NCI-H510A (cell line): ENCODE data around the gene TRNP1.
A peak's percentile ranks its signal among the peaks of the same experiment; 100 is the strongest.

Source experiments
- DNase-seq: peaks from one replicate; lab custom pipeline; 2025; lab: John Stamatoyannopoulos, UW

The TRNP1 gene

GRCh38 chr1:27001570-27002360 is 8.3 kb downstream of the TRNP1 start:
- no peak for DNase-seq

GRCh38 chr1:27003745-27004470 is 10.4 kb downstream of the TRNP1 start:
- peak; percentile 59 for DNase-seq

GRCh38 chr1:27004471-27005165 is 11.1 kb downstream of the TRNP1 start:
- peak; percentile 40 for DNase-seq

GRCh38 chr1:27005166-27005530 is 11.7 kb downstream of the TRNP1 start:
- no peak for DNase-seq

GRCh38 chr1:27005648-27006496 is 12.4 kb downstream of the TRNP1 start:
- no peak for DNase-seq

- no peak for DNase-seq
These were observed 13.2 kb downstream of the TRNP1 start for GRCh38 chr1:27006683-27007082.

- DNase-seq, result no peak
These were observed 14.6 kb downstream of the TRNP1 start for GRCh38 chr1:27007909-27008582.

- no peak for DNase-seq
These were observed 16.2 kb downstream of the TRNP1 start for GRCh38 chr1:27009601-27010197.

DNA sequence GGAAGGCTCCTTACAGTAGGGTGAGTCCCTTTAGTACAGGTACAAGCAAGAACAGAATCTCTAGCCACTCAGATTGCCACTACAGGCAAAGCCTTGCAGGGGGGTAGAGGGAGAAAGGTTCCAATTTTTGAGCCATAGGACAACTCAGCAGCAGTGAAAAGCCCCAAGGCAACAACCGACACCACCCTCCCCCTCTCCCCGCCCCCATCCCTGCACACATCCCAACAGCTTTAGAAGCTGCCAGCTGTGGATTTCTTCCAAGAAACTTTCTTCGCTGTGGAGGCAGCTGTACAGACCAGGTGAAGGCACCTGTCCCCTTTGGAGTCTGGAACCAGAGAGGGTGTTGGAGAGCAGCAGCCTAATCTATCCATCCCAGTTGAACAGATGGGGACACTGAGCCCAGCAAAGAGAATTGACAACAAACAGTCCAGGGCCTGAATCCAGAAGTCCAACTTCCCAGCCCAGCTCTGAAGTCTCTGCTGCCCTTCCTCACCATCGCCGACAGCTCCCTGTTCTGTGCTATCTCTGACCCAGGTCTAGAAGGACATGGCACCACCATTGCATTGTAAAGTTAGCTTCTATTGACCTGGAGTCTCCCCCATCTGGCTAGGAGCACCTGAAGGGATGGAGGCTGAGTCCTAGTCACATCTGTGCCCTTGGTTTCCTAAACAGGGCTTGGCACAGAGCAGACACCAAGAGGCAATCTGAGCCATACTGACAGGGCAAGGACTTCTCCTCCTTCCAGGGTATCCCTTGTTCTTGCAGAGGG is 16.9 kb downstream of the TRNP1 start:
- DNase-seq, result no peak

- DNase-seq, result no peak
These were observed 17.7 kb downstream of the TRNP1 start for GRCh38 chr1:27011058-27011764.

GRCh38 chr1:27011976-27012563 is 18.6 kb downstream of the TRNP1 start:
- DNase-seq, result no peak

GRCh38 chr1:27015260-27015659 is 21.8 kb downstream of the TRNP1 start:
- no peak for DNase-seq

DNA sequence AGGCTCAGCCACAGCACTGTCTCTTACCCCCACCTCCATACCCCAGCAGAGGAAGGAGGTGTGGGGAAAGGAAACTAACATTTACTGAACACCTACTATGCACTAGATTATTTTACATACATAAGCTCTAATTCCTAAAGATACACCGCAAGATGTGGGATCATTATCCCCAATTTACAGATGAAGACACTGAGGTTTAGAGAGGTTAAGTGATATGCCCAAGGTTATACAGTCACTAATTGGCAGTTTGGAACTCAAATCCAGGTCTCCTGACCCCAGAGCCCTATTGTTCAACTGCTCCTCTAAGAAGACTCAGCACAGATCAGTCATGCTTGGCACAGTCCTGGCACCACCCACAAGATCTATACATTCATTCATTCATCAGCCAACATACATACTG is 22.9 kb downstream of the TRNP1 start:
- DNase-seq, result no peak

- no peak for DNase-seq
These were observed 23.7 kb downstream of the TRNP1 start for GRCh38 chr1:27017207-27017606.

GRCh38 chr1:27018316-27018715 is 24.8 kb downstream of the TRNP1 start:
- no peak for DNase-seq

- no peak for DNase-seq
These were observed 28.0 kb downstream of the TRNP1 start for GRCh38 chr1:27021354-27022031.

DNA sequence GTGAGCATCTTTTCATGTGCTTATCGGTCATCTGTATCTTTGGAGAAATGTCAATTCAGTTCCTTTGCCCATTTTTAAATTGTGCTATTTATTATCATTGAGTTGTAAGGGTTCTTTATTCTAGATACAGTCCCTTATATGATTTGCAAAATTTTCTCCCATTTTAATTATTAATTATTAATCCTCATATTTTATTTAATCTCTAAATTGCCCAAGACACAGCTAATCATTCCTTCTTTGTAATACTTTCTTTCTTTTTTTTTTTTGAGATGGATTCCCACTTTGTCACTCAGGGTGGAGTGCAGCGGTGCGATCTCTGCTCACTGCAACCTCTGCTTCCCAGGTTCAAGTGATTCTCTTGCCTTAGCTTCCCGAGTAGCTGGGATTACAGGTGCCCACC is 32.2 kb downstream of the TRNP1 start:
- DNase-seq, result no peak
